Hepatic stellate cell (primary cell): Measurements from ENCODE around the gene CFAP99.

Experiments
- DNase-seq: peaks from one replicate; pipeline ENCODE4 v3.0.0; 2011; ENCODE audit warnings: low spot score

Gene CFAP99

GRCh38 chr4:2511645-2512131, 92.9 kb downstream of the CFAP99 start:
- no peak for DNase-seq
